ENCODE results near the gene SLC47A2.
"Not testable (repeated sequence)": the region's sequence is repeated elsewhere in the genome, so short reads cannot be mapped to it uniquely, and the experiment has no call there.

The SLC47A2 gene, protein sequence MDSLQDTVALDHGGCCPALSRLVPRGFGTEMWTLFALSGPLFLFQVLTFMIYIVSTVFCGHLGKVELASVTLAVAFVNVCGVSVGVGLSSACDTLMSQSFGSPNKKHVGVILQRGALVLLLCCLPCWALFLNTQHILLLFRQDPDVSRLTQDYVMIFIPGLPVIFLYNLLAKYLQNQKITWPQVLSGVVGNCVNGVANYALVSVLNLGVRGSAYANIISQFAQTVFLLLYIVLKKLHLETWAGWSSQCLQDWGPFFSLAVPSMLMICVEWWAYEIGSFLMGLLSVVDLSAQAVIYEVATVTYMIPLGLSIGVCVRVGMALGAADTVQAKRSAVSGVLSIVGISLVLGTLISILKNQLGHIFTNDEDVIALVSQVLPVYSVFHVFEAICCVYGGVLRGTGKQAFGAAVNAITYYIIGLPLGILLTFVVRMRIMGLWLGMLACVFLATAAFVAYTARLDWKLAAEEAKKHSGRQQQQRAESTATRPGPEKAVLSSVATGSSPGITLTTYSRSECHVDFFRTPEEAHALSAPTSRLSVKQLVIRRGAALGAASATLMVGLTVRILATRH

DNA sequence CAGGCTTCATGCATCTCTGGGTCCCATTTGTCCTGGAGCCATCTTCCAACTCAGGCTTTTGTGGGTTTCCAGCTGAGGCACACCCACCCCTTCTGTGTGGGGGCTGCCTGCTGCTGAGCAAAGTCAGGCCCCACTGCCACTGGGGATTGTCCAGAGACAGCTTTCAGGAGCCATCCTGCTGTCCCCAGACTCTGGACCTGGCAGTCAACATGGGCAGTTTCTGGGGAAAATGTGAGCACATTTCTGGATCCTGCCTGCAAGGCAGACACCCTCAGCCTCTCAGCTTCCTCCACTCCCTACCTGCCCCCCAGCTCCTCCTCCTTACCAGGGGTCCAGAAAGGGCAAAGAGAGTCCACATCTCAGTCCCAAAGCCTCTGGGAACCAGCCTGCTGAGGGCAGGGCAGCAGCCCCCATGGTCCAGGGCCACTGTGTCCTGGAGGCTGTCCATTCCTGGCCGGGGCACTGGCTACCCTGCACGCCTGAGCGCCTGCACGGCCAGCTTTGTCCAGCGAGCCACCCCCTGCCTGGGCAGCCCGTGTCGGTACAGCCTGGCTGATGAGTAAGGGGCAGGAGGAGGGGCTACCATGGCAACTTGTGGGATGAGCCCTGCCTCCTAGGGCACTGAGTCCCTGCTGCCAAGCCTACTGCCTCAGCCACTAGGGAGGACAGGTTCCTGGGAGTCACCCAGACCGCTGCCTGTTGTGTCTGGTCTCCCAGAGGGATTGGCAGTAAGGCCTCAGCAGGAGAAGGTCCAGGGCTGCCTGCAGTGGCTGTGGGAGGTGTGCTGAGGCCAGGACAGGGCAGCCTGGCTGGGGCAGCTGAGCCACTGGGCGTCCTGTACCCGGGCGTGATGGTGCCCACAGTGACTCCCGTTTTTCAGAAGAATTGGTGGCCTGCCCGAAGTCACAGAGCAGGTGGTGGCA is at the start of gene SLC47A2:
Gene SLC47A2 (minus strand): TSS at position 477 of the 923 bp plus-strand sequence. CDS start 29 bp downstream, at position 448.
- no peak for DNase-seq (ENCODE audit: low read depth in 4 of 4, low spot score in 1 of 4)

DNA sequence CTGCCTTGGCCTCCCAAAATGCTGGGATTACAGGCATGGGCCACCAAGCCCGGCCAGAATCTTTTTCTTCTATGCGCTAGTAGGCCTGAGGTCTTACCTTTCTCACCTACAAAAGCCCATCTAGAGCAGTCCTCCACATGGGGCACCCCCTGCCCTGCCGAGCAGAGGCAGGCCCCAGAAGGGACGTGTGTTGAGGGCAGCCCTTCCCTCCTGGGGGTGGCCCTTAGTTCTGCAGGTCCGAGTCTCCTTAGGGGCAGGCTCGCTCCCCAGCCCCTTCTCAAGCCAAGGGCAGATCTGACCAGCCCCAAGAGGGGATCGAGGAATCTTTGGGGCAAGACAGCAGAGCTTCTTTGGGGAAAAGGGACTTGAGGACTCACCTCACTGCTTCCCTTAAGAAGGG is 49.6 kb upstream of the SLC47A2 start:
- no peak for DNase-seq (ENCODE audit: low read depth in 4 of 4, low spot score in 1 of 4)

DNA sequence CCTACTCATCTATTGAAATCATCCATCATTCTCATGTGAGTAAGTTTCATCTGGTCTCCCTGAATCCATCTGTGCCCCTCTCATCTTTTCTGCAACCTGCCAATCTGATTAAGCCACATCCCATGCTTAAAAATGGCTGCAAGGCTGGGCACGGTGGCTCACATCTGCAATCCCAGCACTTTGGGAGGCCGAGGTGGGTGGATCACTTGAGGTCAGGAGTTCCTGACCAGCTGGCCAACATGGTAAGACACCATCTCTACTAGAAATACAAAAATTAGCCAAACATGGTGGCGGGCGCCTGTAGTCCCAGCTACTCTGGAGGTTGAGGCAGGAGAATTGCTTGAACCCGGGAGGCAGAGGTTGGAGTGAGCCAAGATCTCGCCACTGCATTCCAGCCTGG is 47.6 kb upstream of the SLC47A2 start:
- not testable (repeated sequence) for DNase-seq (ENCODE audit: low read depth in 4 of 4, low spot score in 1 of 4)

DNA sequence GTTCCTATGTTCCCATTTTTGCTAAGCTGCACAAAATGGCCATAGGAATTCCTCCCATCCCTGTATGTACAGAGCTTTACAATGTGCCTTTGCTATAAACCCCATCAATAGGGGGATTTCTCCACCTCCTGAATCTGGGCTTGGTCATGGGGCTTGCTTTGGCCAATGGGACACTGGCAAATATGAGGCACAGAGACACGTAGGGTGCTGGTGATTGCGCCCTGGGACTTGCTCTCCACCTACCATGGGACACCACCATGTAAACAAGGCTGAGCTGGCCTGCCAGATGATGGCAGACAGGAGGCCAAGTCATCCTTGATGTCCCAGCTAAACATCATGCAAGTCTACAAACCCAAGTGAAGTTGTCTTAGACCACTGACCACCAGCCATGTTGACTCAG is 47.0 kb upstream of the SLC47A2 start:
- no peak for DNase-seq (ENCODE audit: low read depth in 4 of 4, low spot score in 1 of 4)

DNA sequence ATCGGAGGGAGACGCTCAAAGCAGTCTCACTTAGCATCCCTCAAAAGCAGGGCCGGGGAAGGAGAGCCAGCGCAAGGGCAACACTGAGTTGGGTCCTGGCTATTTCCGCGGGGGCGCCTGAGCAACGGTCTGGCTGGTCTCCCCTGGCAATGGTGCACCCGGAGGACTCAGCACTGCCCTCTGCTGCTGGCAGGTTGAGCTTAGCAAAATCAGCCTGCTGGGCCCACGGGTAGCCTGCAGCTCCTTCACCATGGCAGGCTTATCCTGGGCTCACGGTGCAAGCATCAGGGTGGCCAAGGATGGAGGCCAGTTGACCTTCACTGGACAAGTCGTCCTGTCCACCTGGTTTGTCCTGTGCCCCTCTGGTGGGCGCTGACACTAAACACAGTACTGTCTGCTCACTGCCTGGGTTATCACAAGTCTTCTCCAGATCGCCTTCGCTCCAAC is 46.2 kb upstream of the SLC47A2 start:
- DNase-seq (ENCODE audit: low read depth in 4 of 4, low spot score in 1 of 4), result peak in 3 of 4 experiments; percentile 25 to 50 (median 29)

DNA sequence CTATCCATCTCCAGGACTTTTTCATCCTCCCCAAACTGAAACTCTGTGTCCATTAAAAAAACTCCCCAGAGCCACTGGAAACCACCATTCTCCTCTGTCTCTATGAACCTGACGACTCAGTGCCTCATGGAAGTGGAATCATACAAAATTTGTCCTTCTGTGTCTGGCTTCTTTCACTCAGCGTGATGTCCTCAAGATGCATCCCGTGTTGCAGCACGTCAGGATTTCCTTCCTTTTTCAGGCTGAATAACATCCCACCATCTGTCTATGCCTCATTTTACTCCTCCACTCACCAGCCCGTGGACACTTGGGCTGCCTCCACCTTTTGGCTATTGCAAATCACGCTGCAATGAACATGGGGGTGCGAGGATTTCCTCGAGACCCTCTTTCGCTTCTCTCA is 44.4 kb upstream of the SLC47A2 start:
- no peak for DNase-seq (ENCODE audit: low read depth in 4 of 4, low spot score in 1 of 4)

DNA sequence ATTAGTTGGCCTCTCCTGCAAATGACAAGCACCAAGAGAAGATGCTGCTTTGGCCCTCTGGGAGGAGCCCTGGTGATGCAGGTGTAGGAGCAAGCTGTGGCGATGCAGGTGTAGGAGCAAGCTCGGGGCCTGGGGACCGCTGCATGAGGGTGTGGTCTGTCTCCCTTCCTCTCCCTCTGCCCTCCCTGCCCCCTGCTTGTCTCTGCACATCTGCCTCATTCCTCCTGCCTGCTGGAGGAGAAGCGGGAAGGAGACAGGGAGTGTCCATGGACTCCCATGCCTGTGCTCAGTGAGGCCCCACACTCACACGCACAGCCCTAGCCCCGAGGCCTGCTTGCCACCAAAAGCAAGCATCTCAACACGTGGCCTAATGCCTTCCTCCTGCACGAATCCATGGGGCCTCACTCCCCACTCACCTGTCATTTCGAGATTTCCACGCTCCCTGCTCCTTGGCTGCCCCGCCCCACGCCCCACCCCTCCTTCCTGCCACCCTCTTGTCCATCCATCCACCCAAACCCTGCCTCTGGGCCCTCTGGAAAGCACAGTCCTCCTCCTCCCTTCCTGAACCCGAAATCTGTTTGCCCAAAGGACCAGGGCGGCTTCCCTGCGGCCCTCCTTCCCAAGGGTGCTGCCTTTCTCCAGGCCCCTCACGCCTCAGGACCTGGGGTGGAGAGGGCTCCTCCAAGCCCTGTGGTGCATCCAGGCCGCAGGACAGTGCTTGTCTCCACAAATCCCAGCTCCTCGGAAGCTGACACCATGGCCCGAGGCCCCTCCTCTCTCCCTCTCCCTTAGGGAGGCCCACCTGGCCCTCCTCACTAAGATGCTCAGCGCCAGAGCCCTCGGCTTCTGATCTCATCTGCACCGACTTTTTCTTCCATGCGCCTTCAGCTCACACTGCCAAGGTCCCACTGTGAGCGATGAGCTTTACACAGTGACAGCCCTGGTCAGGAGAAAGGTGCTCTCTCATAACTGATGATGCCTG is 43.5 kb upstream of the SLC47A2 start:
- DNase-seq (ENCODE audit: low read depth in 4 of 4, low spot score in 1 of 4), result no peak

DNA sequence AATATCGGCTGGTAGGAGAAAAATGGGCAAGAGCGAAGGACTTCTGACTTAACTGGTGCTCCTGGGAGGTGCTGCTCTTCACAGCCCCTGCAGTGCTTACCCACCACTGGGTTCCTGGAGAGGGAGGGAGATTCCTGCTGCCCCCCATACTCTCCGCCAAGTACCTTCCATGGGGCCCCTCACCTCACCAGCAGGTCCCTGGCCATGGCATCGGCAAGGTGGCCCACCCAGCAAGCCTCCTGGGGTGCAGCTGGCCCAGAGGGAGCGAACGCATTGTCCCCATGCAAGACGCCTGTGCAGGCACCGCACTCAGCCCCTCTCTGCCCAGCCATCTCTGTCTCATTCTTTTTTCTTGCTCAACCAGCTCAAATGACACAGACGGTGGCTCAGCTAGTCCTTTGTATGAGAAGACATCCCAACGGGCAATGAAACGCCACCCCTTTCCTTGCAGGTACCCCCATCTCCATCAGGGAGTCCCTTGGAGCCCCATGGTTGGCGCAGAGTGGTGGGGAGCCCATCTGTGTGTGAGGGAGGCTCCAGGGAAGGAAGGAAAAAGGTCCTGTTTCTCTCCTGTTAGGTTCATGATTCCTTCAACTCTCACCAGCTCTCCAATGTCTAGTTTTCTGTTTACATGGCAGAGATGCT is 41.3 kb upstream of the SLC47A2 start:
- no peak for DNase-seq (ENCODE audit: low read depth in 4 of 4, low spot score in 1 of 4)

DNA sequence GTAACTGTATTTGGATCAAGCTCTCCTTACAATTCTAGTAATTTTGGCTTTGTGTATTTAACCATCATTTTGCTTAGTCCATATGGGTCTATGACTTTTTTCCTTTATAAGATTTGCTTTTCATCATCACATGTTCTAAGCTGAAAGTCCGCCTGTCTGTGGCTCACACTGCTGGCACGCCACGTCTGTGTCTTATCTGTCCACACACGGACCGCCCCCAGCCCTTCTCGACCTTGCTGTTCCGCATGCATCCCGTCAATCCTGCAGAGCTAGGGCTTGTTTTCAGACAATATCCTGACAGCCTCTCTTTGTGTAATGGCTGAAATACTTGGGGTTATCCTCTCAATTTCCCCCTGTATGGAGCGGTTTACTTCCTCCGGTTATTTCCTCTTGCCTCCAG is 40.2 kb upstream of the SLC47A2 start:
- DNase-seq (ENCODE audit: low read depth in 4 of 4, low spot score in 1 of 4), result no peak

DNA sequence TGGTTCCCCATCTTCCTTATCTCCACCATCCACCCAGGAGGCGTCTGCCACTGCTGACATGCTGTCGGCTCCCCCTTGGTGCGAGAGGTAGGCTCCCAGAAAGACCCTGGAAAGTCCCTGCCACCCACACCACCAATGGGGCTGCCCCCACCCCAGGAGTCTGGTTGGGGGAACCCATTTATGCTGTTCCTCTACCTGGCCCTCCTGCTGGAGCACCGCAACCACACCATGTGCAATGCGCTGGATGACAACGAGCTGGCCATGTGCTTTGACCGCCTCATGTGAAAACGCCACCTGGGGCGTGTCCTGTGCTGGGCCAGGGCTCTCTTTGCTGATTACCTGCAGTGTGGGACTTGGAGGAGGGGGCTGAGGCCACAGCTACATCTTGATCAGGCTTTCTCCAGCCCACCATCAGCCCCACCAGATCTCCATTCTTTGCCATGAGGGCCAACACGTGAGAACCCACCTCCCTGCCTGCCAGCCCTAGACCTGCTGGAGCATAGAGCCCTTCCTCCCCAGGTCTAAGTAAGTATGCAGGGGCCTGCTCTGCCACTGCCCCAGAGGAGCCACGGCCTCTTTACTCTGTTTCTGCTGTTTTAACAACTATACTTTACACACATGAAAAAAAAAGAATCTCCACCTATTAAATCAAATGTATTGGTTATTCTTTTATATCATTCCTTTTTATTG is 39.6 kb upstream of the SLC47A2 start:
- no peak for DNase-seq (ENCODE audit: low read depth in 4 of 4, low spot score in 1 of 4)

DNA sequence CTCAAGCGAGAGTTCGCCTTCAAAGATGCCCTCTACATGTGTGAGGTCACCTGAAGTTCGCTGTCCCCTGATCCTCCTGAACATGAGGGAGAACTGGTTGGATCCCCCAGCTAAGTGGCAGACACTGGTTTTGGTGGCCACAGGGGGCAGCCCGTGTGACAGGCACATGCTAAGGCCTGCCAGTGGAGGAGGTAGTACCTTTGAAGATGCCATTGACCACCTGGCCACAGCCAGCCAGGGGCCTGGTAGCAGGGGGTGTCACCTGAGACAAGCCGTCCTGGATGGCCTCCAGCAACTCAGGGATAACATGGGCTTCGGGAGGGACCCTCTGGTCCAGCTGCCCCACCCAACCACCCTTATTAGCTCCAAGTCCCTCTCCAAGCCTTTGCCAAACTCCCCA is 39.0 kb upstream of the SLC47A2 start:
- no peak for DNase-seq (ENCODE audit: low read depth in 4 of 4, low spot score in 1 of 4)

DNA sequence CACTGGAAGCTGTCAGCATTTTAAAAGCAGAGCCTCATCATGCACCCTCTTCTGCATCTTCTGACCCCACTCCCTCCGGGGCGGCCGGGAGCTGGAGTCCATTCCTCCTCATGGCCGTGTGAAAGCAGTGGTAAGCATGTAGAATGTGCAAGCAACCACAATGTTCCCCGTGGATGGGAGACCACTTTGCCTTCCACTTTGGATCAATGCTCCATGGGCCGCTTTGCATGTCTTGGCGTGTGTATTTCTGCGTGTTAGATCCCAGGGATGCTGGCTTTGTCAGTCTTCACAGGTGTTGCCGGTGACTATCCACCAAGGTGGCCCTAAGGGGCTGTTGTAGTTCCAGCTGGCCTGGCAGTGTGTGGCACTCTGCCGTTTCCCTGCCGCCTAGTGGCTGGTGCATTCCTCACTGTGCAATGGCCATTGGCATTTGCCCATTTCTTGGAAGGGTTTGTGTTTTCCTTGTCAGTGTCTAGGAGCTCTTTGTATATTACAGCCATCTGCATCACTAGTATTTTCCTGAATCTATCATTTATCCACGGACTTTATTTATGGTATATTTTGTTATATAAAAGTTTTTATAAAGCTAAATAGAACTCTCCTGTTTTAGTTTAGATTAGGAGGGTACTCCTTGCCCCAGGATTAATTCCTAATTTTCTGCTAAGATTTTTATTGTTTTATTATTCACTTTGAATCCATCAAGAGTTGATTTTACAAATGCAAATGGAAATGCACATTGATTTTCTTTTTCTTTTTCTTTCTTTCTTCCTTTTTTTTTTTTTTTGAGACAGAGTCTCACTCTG is 37.5 kb upstream of the SLC47A2 start:
- DNase-seq (ENCODE audit: low read depth in 4 of 4, low spot score in 1 of 4), result no peak

DNA sequence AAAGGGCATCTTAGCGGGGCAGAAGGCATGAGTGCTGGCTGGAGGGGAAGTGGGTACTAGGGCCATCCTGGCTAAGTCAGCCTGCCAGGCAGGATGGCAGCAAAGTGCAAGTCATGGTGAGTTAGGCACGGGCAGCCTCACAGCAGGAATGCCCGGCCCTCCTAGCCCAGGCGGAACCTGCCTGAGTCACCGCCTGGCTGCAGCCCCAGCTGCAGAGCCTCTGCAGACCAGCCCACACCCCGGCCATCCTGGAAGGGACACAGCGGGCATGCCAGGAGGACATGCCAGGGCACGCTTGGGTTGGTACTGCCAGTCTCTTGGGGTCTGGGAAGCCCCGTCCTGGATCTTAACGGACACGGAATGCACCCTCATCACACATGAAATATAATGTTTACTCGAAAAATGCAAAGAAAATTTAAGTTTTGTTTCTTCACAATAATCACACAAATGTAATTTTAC is 36.7 kb upstream of the SLC47A2 start:
- no peak for DNase-seq (ENCODE audit: low read depth in 4 of 4, low spot score in 1 of 4)

DNA sequence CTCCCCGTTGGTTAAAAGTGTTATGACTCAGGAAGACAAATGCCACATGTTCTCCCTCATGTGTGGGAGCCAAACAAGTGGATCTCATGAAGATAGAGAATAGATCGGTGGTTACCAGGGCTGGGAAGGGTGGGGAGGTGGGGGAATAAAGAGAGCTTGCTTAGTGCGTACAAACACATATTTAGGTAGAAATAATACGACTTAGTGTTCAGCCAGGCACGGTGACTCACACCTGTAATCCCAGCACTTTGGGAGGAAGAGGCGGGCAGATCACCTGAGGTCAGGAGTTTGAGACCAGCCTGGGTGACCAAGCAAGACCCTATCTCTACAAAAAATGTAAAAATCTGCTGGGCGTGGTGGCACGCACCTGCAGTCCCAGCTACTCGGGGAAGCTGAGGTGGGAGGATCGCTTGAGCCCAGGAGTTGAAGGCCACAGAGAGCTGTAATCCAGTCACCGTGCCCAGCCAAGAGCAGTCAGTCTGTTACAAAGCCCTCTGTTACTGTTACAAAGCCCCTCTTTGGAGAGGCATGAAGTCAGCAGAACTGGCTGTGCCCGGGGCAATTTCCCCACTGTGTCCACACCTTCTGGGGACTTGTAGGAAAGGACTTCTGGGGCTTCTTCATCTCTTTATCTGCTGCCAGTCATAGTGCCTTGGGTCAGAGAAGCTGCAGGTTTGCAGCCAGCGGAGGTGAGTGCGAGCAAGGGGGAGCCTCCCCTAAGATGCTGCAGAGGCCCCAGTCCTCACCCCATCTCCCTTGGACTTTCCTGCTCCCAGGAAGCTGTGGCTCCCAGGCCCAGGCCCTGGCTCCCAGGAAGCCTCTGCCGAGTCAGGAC is 36.0 kb upstream of the SLC47A2 start:
- DNase-seq (ENCODE audit: low read depth in 4 of 4, low spot score in 1 of 4), result no peak

DNA sequence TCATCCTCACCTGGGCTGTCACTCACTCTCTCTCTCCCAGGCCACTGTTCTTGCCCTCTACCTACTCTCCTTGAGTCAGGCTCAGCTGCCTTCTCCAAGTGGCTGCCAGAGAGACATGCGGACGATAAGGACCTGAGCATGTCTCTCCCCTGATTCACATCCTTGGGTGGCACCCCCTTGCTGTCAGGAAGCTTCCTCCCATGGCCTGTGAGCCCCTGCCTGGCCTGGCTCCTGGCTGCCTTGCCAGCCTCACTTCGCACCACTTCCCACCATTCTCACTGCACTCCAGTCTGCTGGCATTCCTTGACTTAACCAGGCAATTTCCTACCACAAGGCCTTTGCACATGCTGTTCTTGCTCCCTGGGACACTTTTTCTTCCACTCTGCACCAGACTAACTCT is 34.5 kb upstream of the SLC47A2 start:
- no peak for DNase-seq (ENCODE audit: low read depth in 4 of 4, low spot score in 1 of 4)

DNA sequence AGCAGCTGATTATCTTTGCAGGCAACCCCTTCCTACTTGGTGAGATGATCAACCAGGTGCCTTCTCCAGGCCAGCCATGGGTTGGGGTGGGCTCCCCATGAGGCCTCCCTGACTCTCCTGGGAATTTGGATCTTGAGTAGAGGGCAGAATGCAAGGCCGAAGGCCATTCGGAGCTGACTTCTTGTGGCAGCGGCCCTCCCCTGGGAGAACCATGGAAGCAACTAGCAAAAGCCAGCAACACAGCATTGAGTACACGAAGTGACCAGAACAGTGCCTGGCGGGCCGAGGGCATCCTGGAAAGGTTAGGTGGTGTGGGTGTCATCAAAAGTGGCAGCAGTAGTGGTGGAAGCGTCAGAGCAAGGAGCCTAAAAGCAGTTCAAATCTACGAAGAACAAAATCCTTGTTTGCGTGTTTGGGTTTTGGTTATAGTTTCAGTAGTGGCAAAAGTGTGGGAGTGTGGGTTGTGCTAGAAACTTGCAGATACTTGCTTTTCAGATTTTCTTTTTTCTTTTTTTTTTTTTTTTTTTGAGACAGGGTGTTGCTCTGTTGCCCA is 33.7 kb upstream of the SLC47A2 start:
- no peak for DNase-seq (ENCODE audit: low read depth in 4 of 4, low spot score in 1 of 4)

DNA sequence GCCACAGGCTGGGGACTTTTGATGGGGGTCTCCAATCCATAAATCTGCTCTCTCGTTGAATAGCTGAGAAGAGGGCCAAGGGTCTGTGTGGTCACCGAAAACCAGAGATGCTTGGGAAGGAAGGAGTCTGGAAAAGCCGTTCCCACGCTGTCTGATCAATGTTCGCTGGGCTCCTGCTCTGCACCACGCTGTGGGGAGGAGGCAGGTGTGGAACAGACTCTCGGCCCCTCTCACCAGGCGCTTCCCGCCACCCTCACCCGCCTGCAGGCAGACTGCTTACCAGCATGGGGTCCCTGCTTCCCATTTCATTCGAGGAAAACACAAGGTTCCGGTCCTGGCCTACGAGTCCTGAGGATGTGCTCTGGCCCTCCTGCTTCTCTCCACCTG is 32.4 kb upstream of the SLC47A2 start:
- no peak for DNase-seq (ENCODE audit: low read depth in 4 of 4, low spot score in 1 of 4)
